Measurements from ENCODE around the gene REV3L.

DNA sequence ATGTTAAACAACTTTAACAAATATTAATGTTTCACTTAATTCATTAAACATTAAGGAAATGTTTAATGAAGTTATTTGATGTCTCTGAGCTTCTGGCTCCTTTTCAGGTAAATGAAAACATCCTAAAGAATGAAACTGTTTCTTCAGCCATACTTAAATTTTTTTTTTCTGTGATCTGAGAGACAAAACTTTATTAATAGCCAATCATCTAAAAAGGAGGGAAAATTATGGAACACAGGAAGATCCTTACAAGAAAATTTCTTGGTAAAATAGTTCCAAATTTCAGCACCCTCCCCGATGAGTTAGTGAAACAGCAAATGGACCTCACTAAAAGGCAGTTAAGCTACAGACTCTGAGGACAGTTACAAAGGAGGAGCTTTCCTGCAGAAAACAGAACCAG lies 185.2 kb downstream of the REV3L start:
- TF ChIP-seq CEBPB (IDR thresholded peaks at IDR 0.05; ENCODE audit: low read depth): no peak
- no peak for TF ChIP-seq FOSL1 (IDR thresholded peaks at IDR 0.05; ENCODE audit: low read depth)
- no peak for TF ChIP-seq EZH2phosphoT487 (IDR thresholded peaks at IDR 0.05; ENCODE audit: borderline replicate concordance)
- TF ChIP-seq POLR2AphosphoS5 (IDR thresholded peaks at IDR 0.05; ENCODE audit: low read depth, low read length): no peak
- TF ChIP-seq, protein P1, sequence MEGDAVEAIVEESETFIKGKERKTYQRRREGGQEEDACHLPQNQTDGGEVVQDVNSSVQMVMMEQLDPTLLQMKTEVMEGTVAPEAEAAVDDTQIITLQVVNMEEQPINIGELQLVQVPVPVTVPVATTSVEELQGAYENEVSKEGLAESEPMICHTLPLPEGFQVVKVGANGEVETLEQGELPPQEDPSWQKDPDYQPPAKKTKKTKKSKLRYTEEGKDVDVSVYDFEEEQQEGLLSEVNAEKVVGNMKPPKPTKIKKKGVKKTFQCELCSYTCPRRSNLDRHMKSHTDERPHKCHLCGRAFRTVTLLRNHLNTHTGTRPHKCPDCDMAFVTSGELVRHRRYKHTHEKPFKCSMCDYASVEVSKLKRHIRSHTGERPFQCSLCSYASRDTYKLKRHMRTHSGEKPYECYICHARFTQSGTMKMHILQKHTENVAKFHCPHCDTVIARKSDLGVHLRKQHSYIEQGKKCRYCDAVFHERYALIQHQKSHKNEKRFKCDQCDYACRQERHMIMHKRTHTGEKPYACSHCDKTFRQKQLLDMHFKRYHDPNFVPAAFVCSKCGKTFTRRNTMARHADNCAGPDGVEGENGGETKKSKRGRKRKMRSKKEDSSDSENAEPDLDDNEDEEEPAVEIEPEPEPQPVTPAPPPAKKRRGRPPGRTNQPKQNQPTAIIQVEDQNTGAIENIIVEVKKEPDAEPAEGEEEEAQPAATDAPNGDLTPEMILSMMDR (IDR thresholded peaks at IDR 0.05 in 2 of 3, conservative IDR thresholded peaks at IDR 0.05 in 1 of 3; ENCODE audit: borderline replicate concordance in 1 of 3, insufficient read depth in 1 of 3, low read depth in 2 of 3, low read length in 2 of 3): no peak
- no peak for TF ChIP-seq SIN3A (IDR thresholded peaks at IDR 0.05; ENCODE audit: low read depth)
- TF ChIP-seq EGR1 (IDR thresholded peaks at IDR 0.05; ENCODE audit: low read depth): no peak
- TF ChIP-seq EZH2 (IDR thresholded peaks at IDR 0.05): no peak
- TF ChIP-seq YY1 (IDR thresholded peaks at IDR 0.05; ENCODE audit: extremely low read depth, insufficient replicate concordance, low read depth, low read length): no peak
- no peak for TF ChIP-seq TCF7L2 (IDR thresholded peaks at IDR 0.05; ENCODE audit: borderline replicate concordance, extremely low read depth, insufficient read depth, insufficient read length)
- TF ChIP-seq ATF3 (IDR thresholded peaks at IDR 0.05): no peak
- no peak for TF ChIP-seq JUND (IDR thresholded peaks at IDR 0.05)
- TF ChIP-seq REST (IDR thresholded peaks at IDR 0.05; ENCODE audit: low read depth): no peak
- no peak for TF ChIP-seq ZFX (IDR thresholded peaks at IDR 0.05)
